OCI-LY7 (cell line): ENCODE data around the gene ZNF688. TPM values are rescaled to one million over a fixed set of nuclear protein-coding genes. Genes with fewer than 3 reads are reported as not detected.
A peak's percentile ranks its signal among the peaks of the same experiment; 100 is the strongest.

Experiments
- BruUV-seq: library from RNA; stranded (reverse); fragments of 400-500 nt; replicated peaks from 2 replicates; lab custom pipeline; 2021; lab: Mats Ljungman, UMichigan
- CTCF ChIA-PET: fragments of 300-600 bp; sonication (Branson Sonifier 250); formaldehyde crosslinking; loops from one replicate; lab custom pipeline; 2022; ENCODE audit warnings: antibody characterized with exemption; ENCODE audit not compliant: unreplicated experiment; lab: Charles Lee
- POLR2A ChIA-PET: fragments of 300-600 bp; sonication (Branson Sonifier 250); formaldehyde crosslinking; loops from one replicate; lab custom pipeline; 2022; ENCODE audit warnings: antibody characterized with exemption; lab: Charles Lee
- DNase-seq: peaks from one replicate; pipeline ENCODE4 v3.0.0-alpha.2; 2015; ENCODE audit warnings: low spot score
- H2AFZ ChIP-seq: fragments of 200-600 bp; sonication (generic), shearing (Covaris generic); 2 replicates; pipeline ENCODE4 v1.6.1; 2014; ENCODE audit warnings: mild to moderate bottlenecking, antibody characterized with exemption, low read length, moderate library complexity
- H3K27ac ChIP-seq: fragments of 200-600 bp; sonication (generic); 2 replicates; pipeline ENCODE4 v1.5.1; 2014; ENCODE audit warnings: mixed run types, low read depth, mild to moderate bottlenecking, moderate library complexity, low read length, inconsistent platforms; ENCODE audit not compliant: poor library complexity, severe bottlenecking
- H3K36me3 ChIP-seq: fragments of 200-600 bp; sonication (generic); 2 replicates; pipeline ENCODE4 v1.6.1; 2014; ENCODE audit warnings: mild to moderate bottlenecking, antibody characterized with exemption, low read length, moderate library complexity, mixed read lengths; ENCODE audit not compliant: insufficient read depth
- H3K4me1 ChIP-seq: fragments of 200-600 bp; sonication (generic); 2 replicates; pipeline ENCODE4 v1.5.1; 2014; ENCODE audit warnings: mild to moderate bottlenecking, low read length; ENCODE audit not compliant: insufficient read depth, poor library complexity, severe bottlenecking
- H3K4me2 ChIP-seq: fragments of 200-600 bp; sonication (generic); 2 replicates; pipeline ENCODE4 v1.6.1; 2014; ENCODE audit warnings: mild to moderate bottlenecking, low read length
- H3K4me3 ChIP-seq: fragments of 200-600 bp; sonication (generic); 2 replicates; pipeline ENCODE4 v1.5.1; 2014; ENCODE audit warnings: mild to moderate bottlenecking, low read depth, low read length; ENCODE audit not compliant: poor library complexity, severe bottlenecking
- H3K79me2 ChIP-seq: fragments of 200-600 bp; sonication (generic); 2 replicates; pipeline ENCODE4 v1.6.1; 2016; ENCODE audit warnings: low read depth, mild to moderate bottlenecking, low read length, moderate library complexity, mixed read lengths; ENCODE audit not compliant: insufficient read depth
- H3K9me2 ChIP-seq: fragments of 200-600 bp; sonication (generic); 2 replicates; pipeline ENCODE4 v1.6.1; 2016; ENCODE audit warnings: mild to moderate bottlenecking, low read length, mixed read lengths; ENCODE audit not compliant: insufficient read depth
- H3K9me3 ChIP-seq: fragments of 200-600 bp; sonication (generic); 2 replicates; pipeline ENCODE4 v1.6.1; 2014; ENCODE audit warnings: mild to moderate bottlenecking, mixed run types, low read length, mixed read lengths
- H4K20me1 ChIP-seq: fragments of 200-600 bp; sonication (generic); 2 replicates; pipeline ENCODE4 v1.6.1; 2014; ENCODE audit warnings: mild to moderate bottlenecking, antibody characterized with exemption, low read length, moderate library complexity, mixed read lengths; ENCODE audit not compliant: insufficient read depth
- CTCF ChIP-seq: fragments of 200-600 bp; sonication (generic); conservative IDR thresholded peaks from 2 replicates; pipeline ENCODE4 v1.5.1; 2014; ENCODE audit warnings: mild to moderate bottlenecking, antibody characterized with exemption, low read length, moderate library complexity, mixed read lengths
- EZH2phosphoT487 ChIP-seq: fragments of 200-600 bp; sonication (generic); IDR thresholded peaks from 2 replicates; pipeline ENCODE4 v1.6.1; 2018; ENCODE audit warnings: low read depth, borderline replicate concordance, mild to moderate bottlenecking, mixed run types, antibody characterized with exemption, low read length, moderate library complexity, mixed read lengths
- intact Hi-C: fragments of 100-400 bp; cut with micrococcal nuclease; formaldehyde crosslinking; loops from one replicate; pipeline ENCODE4 v1.10.0; 2022; ENCODE audit not compliant: unreplicated experiment
- total RNA-seq, 2 experiments: library from RNA; depleted of rRNA in 1 of 2; stranded (reverse); fragments of >200 nt in 1 of 2; shearing (Covaris generic) in 1 of 2; gene quantifications; 2 replicates each; pipeline ENCODE4 v1.2.3, GENCODE V29; 2014 to 2022

ZNF688 gene
- total RNA-seq, 2 experiments from 2014 or later = 15.3 to 17.5 TPM

- H3K9me3 ChIP-seq = 0 out of 2 replicates have a peak, but pooled peaks cover 3% of the 10 kb centered on the region
- no peaks in the 10 kb centered on the region for H4K20me1 ChIP-seq
- H3K4me1 ChIP-seq = peaks cover 4% of the 10 kb centered on the region
- no peak for DNase-seq
- ChIA-PET CTCF (no interaction called here), POLR2A (interaction anchor here (0.9 to 1.7 kb wide), 4 partner anchors 9 to 69 kb away, joined by 3 to 6 read pairs (median 4); partner anchors contain the start of genes PRR14 and ZNF747)
- peaks cover 7% of the 10 kb centered on the region; the same call in 1 of the 2 replicates for H3K79me2 ChIP-seq
- H3K27ac ChIP-seq = no peak overlapping the region
- no peak overlapping the region for H2AFZ ChIP-seq
- H3K4me3 ChIP-seq = no peak overlapping the region
- no peak overlapping the region for H3K4me2 ChIP-seq
- H3K36me3 ChIP-seq = peaks cover 66% of the 10 kb centered on the region
- TF ChIP-seq CTCF = no peak
- intact Hi-C loops = no loop called here
- BruUV-seq = no TSS peak
- no peaks in the 10 kb centered on the region for H3K9me2 ChIP-seq
Observed at GRCh38 chr16:30603945-30604315, 32.4 kb upstream of the ZNF688 start.

GRCh38 chr16:30602616-30603277, 31.2 kb upstream of the ZNF688 start:
- Histone ChIP-seq H3K27ac (no peak overlapping the region), H3K79me2 (no peaks in the 10 kb centered on the region), H4K20me1 (no peaks in the 10 kb centered on the region), H2AFZ (no peak overlapping the region), H3K36me3 (peaks cover 55% of the 10 kb centered on the region), H3K4me2 (no peak overlapping the region), H3K4me1 (peaks cover 4% of the 10 kb centered on the region), H3K4me3 (no peak overlapping the region), H3K9me2 (no peaks in the 10 kb centered on the region), H3K9me3 (0 out of 2 replicates have a peak, but pooled peaks cover 3% of the 10 kb centered on the region)
- TF ChIP-seq CTCF (no peak), EZH2phosphoT487 (no peak)
- intact Hi-C loops = no loop called here
- POLR2A ChIA-PET = interaction anchor here (0.5 to 1.7 kb wide), 6 partner anchors 10 to 28 kb away, joined by 3 to 5 read pairs (median 3); no protein-coding TSS in a partner anchor
- TSS peak; percentile 58 for BruUV-seq
- CTCF ChIA-PET = no interaction called here
- no peak for DNase-seq

- no TSS peak for BruUV-seq
- TF ChIP-seq CTCF (no peak), EZH2phosphoT487 (no peak)
- POLR2A ChIA-PET = interaction anchor here (0.6 to 1.1 kb wide), 2 partner anchors 13 to 18 kb away, joined by 3 read pairs; no protein-coding TSS in a partner anchor
Observed at GRCh38 chr16:30601966-30602365, 30.5 kb upstream of the ZNF688 start.

More at GRCh38 chr16:30601966-30602365, 30.5 kb upstream of the ZNF688 start:
- no peak for DNase-seq
- H3K4me2 ChIP-seq = no peak overlapping the region
- H3K36me3 ChIP-seq = peaks cover 50% of the 10 kb centered on the region
- CTCF ChIA-PET = no interaction called here
- no peak overlapping the region for H2AFZ ChIP-seq
- intact Hi-C loops = no loop called here
- H3K9me3 ChIP-seq = 0 out of 2 replicates have a peak, but pooled peaks cover 3% of the 10 kb centered on the region
- H3K4me1 ChIP-seq = peaks cover 4% of the 10 kb centered on the region
- no peaks in the 10 kb centered on the region for H3K9me2 ChIP-seq
- H3K4me3 ChIP-seq = no peak overlapping the region
- H3K27ac ChIP-seq = no peak overlapping the region
- no peaks in the 10 kb centered on the region for H4K20me1 ChIP-seq
- no peaks in the 10 kb centered on the region for H3K79me2 ChIP-seq
